Glutamatergic neuron (in vitro differentiated cells): ENCODE measurements around the gene SIAH1. TPM values are rescaled to one million over a fixed set of nuclear protein-coding genes. Genes with fewer than 3 reads are reported as not detected.
A peak's percentile ranks its signal among the peaks of the same experiment; 100 is the strongest.

Experiments used
- DNase-seq: peaks from one replicate; pipeline ENCODE4 v3.0.0; 2022
- H3K27ac Mint-ChIP-seq: one replicate; pipeline ENCODE4 v1.8.0; 2020; ENCODE audit warnings: mild to moderate bottlenecking, mixed read lengths, inconsistent platforms; ENCODE audit not compliant: unreplicated experiment
- H3K27me3 Mint-ChIP-seq: one replicate; pipeline ENCODE4 v1.8.0; 2020; ENCODE audit warnings: mild to moderate bottlenecking, moderate library complexity, mixed read lengths, inconsistent platforms; ENCODE audit not compliant: unreplicated experiment
- H3K36me3 Mint-ChIP-seq: one replicate; pipeline ENCODE4 v1.8.0; 2020; ENCODE audit warnings: mild to moderate bottlenecking, mixed read lengths, inconsistent platforms; ENCODE audit not compliant: unreplicated experiment
- H3K4me1 Mint-ChIP-seq: one replicate; pipeline ENCODE4 v1.8.0; 2020; ENCODE audit warnings: mild to moderate bottlenecking, low read depth, mixed read lengths, inconsistent platforms; ENCODE audit not compliant: unreplicated experiment
- H3K4me3 Mint-ChIP-seq: one replicate; pipeline ENCODE4 v1.8.0; 2020; ENCODE audit warnings: mild to moderate bottlenecking, mixed read lengths, inconsistent platforms; ENCODE audit not compliant: unreplicated experiment
- H3K9me3 Mint-ChIP-seq: one replicate; pipeline ENCODE4 v1.8.0; 2020; ENCODE audit warnings: mild to moderate bottlenecking, moderate library complexity, mixed read lengths, inconsistent platforms; ENCODE audit not compliant: unreplicated experiment
- CTCF ChIP-seq: fragments of 200-600 bp; sonication (generic); IDR thresholded peaks from one replicate; pipeline ENCODE4 v1.5.0; 2021; ENCODE audit not compliant: partially characterized antibody, unreplicated experiment
- total RNA-seq: library from RNA; stranded (reverse); fragmentation: NEBNext Ultra II Directional; extraction: Animal tissue kit (Norgen Biotek cat#: 25700); gene quantifications from one replicate; pipeline ENCODE4 v1.2.1, GENCODE V29; 2021; ENCODE audit not compliant: unreplicated experiment

SIAH1 gene
- total RNA-seq, 1 donor from 2014 or later = 46.7 TPM

GRCh38 chr16:48393485-48394354, 8.5 kb upstream of the SIAH1 start:
- Mint-ChIP-seq H3K27ac (no peak overlapping the region), H3K4me1 (peaks cover 1% of the 10 kb centered on the region), H3K4me3 (no peak overlapping the region), H3K36me3 (no peaks in the 10 kb centered on the region), H3K27me3 (no peaks in the 10 kb centered on the region), H3K9me3 (peaks cover 2% of the 10 kb centered on the region)
- no peak for DNase-seq
- TF ChIP-seq CTCF = no peak

- Mint-ChIP-seq H3K9me3 (no peaks in the 10 kb centered on the region), H3K4me1 (peaks cover 1% of the 10 kb centered on the region), H3K36me3 (no peaks in the 10 kb centered on the region), H3K27me3 (no peaks in the 10 kb centered on the region), H3K27ac (no peak overlapping the region), H3K4me3 (no peak overlapping the region)
- no peak for DNase-seq
- no peak for TF ChIP-seq CTCF
These were observed 7.2 kb upstream of the SIAH1 start for GRCh38 chr16:48392407-48392806.

- no peak overlapping the region for H3K4me3 Mint-ChIP-seq
- peaks cover 7% of the 10 kb centered on the region for H3K4me1 Mint-ChIP-seq
- peaks cover 11% of the 10 kb centered on the region for H3K9me3 Mint-ChIP-seq
- H3K36me3 Mint-ChIP-seq = no peaks in the 10 kb centered on the region
- H3K27ac Mint-ChIP-seq = no peak overlapping the region
- peaks cover 11% of the 10 kb centered on the region for H3K27me3 Mint-ChIP-seq
- TF ChIP-seq CTCF = no peak
- DNase-seq = no peak
These were observed 1.5 kb upstream of the SIAH1 start for GRCh38 chr16:48386559-48387312.

GRCh38 chr16:48384520-48385252, 527 bp downstream of the SIAH1 start:
- Mint-ChIP-seq H3K27me3 (peaks cover 14% of the 10 kb centered on the region), H3K27ac (peak overlapping the region; percentile 98), H3K9me3 (peaks cover 13% of the 10 kb centered on the region), H3K4me3 (peak overlapping the region; percentile 98), H3K36me3 (peaks cover 6% of the 10 kb centered on the region), H3K4me1 (peaks cover 11% of the 10 kb centered on the region)
- TF ChIP-seq CTCF = no peak
- DNase-seq = peak; percentile 79
